Activated T-cell treated with anti-CD3 and anti-CD28 coated beads for 4 hours (primary cell): ENCODE measurements around the gene DCN.

Source experiments
- DNase-seq: peaks from one replicate; pipeline ENCODE4 v3.0.0-alpha.2; 2020

Gene DCN

GRCh38 chr12:91098941-91099340, 83.7 kb downstream of the DCN start:
- DNase-seq, result no peak

GRCh38 chr12:91098461-91098860, 84.2 kb downstream of the DCN start:
- DNase-seq, result no peak

- no peak for DNase-seq
Observed at GRCh38 chr12:91094957-91095356, 87.7 kb downstream of the DCN start.

- no peak for DNase-seq
Observed at GRCh38 chr12:91094032-91094662, 88.5 kb downstream of the DCN start.

GRCh38 chr12:91093341-91093740, 89.3 kb downstream of the DCN start:
- DNase-seq, result no peak

GRCh38 chr12:91091916-91092715, 90.5 kb downstream of the DCN start:
- no peak for DNase-seq
